ENCODE results near the gene MAPT.

GRCh38 chr17:45863857-45864654 is 30.3 kb upstream of the MAPT start:
- TF ChIP-seq CTCF (IDR thresholded peaks at IDR 0.05), result no peak
- TF ChIP-seq POLR2A (IDR thresholded peaks at IDR 0.05), result no peak

Measured in prostate gland (tissue), 2 donors.